Occipital lobe (tissue), 2 donors: Measurements from ENCODE around the gene S100A13. TPM values are rescaled to one million over a fixed set of nuclear protein-coding genes. Genes with fewer than 3 reads are reported as not detected.

ENCODE experiments used
- DNase-seq: peaks from one replicate; lab custom pipeline; 2025; lab: John Stamatoyannopoulos, UW
- total RNA-seq: library from RNA; depleted of rRNA; stranded (reverse); fragments of >200 nt; gene quantifications from one replicate; pipeline ENCODE4 v1.2.3, GENCODE V29; 2014

Gene S100A13
- total RNA-seq, 1 donor from 2014 or later, result 5.3 TPM

GRCh38 chr1:153572569-153573015 is 54.7 kb downstream of the S100A13 start:
- DNase-seq, result peak; percentile 66

- no peak for DNase-seq
Observed at GRCh38 chr1:153571706-153572105, 55.6 kb downstream of the S100A13 start.

- no peak for DNase-seq
Observed at GRCh38 chr1:153570874-153571273, 56.4 kb downstream of the S100A13 start.

- DNase-seq, result no peak
Observed at GRCh38 chr1:153569465-153569864, 57.8 kb downstream of the S100A13 start.

Other genes starting within 250 kb of the S100A13 start
- 3.9 TPM for gene S100A8, start 236.4 kb downstream of the S100A13 start, total RNA-seq
- gene S100A7A, start 211.0 kb downstream of the S100A13 start, total RNA-seq, result not detected
- not detected for gene S100A7, start 166.9 kb downstream of the S100A13 start, total RNA-seq
- 9.2 TPM for gene S100A6, start 91.5 kb downstream of the S100A13 start, total RNA-seq
- gene S100A5, start 86.6 kb downstream of the S100A13 start, total RNA-seq, result not detected
- gene S100A4, start 81.7 kb downstream of the S100A13 start, total RNA-seq, result 0.62 TPM
- gene S100A3, start 78.2 kb downstream of the S100A13 start, total RNA-seq, result not detected
- not detected for gene S100A2, start 61.7 kb downstream of the S100A13 start, total RNA-seq
- 13.3 TPM for gene S100A16, start 14.4 kb downstream of the S100A13 start, total RNA-seq
- 0.47 TPM for gene S100A14, start 11.2 kb downstream of the S100A13 start, total RNA-seq
- gene S100A1, start 929 bp upstream of the S100A13 start, total RNA-seq, result 0.47 TPM
- 77.0 TPM for gene CHTOP, start 6.6 kb upstream of the S100A13 start, total RNA-seq
- 36.3 TPM for gene SNAPIN, start 31.2 kb upstream of the S100A13 start, total RNA-seq
- gene ILF2, start 43.5 kb upstream of the S100A13 start, total RNA-seq, result 177 TPM
- gene NPR1, start 51.2 kb upstream of the S100A13 start, total RNA-seq, result 0.16 TPM
- gene INTS3, start 100.5 kb upstream of the S100A13 start, total RNA-seq, result 33.2 TPM
- 14.5 TPM for gene SLC27A3, start 147.9 kb upstream of the S100A13 start, total RNA-seq